ENCODE data around the gene FPGS.

Gene FPGS

DNA sequence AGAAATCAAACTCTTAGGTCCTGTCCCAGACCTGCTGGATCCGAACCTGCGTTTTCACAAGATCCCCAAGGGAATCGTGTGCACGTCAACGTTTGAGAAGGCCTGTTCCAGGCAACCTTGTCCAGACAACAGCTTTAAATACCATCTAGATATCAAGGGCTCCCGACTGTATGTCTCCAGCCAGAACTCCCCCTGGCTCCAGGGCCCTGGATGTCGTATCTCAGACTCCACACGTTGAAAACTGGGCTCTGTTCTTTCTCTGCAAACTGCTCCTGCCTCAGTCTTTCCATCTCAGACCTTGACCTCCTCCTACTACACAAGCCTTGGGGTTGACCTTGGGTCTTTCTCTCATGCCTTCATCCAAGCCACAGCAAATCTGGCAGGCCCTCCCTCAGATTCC is 57.6 kb downstream of the FPGS start:
- no peak for DNase-seq (ENCODE audit: low spot score)

GRCh38 chr9:127860779-127861178 is 58.1 kb downstream of the FPGS start:
- DNase-seq (ENCODE audit: low spot score): no peak

DNA sequence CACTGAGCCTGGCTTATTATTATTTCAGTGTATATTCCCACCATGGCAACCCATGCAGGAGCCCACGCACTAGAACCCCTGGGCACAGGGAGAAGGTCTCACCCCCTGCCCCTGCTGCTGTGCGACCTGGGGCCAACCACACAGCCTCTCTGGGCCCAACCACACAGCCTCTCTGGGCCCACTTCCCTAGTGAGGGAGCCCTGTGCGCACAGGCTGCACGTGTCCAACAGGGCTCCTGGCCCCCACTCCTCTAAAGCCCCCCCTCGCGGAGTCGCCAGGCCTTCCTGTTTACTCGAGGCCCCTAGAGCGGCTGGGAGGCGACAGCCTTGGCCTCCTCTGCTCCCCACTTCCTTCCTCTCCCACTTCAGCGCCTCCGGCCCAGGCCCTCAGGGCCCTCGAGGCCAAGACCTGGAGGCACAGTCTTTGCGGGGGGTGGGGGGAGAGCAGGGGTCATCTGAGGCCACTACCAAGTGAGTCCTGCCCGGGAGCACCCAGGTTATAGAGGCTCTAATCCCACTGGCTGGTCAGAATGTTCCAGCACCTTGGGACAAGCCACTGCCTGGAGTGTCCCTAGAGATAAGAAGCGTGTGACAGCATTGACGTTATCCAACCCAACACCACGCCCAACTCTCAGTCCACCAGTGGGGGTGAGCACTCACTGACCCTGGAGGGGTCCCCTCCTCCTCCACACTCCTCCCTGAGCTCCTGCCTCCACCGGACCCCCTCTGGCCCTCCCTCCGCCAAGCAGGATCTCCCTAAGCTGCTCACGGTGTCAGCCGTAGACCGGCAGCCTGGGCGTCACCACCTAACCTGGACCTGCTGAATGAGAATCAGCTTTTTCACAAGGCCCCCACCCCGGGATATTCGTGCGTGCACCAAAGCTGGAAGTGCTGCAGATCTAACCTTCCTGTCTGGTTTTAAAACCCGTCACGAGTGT is 59.7 kb downstream of the FPGS start:
- peak; percentile 80 for DNase-seq (ENCODE audit: low spot score)

DNA sequence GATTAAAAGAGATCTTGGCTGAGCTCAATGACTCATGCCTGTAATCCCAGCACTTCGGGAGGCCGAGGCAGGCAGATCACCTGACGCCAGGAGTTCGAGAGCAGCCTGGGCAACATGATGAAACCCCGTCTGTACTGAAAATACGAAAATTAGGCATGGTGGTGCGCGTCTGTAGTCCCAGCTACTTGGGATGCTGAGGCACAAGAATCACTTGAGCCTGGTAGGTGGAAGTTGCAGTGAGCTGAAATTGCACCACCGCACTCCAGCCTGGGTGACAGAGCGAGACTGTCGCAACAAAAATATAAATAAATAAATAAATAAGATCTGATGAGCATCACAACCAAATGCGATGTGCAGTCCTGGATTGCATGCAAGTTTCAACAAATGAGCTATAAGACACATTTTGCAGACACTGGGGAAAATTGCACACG is 60.5 kb downstream of the FPGS start:
- no peak for DNase-seq (ENCODE audit: low spot score)
